CD4-positive, alpha-beta T cell treated with Interferon alpha-2 for 1 hour (primary cell): ENCODE results near the gene SIRT6.
"Not testable (repeated sequence)": the region's sequence is repeated elsewhere in the genome, so short reads cannot be mapped to it uniquely, and the experiment has no call there.

ENCODE experiments used
- DNase-seq, 2 donors: peaks; one replicate each; pipeline ENCODE4 v3.0.0-alpha.2; 2020 to 2022

SIRT6 gene

DNA sequence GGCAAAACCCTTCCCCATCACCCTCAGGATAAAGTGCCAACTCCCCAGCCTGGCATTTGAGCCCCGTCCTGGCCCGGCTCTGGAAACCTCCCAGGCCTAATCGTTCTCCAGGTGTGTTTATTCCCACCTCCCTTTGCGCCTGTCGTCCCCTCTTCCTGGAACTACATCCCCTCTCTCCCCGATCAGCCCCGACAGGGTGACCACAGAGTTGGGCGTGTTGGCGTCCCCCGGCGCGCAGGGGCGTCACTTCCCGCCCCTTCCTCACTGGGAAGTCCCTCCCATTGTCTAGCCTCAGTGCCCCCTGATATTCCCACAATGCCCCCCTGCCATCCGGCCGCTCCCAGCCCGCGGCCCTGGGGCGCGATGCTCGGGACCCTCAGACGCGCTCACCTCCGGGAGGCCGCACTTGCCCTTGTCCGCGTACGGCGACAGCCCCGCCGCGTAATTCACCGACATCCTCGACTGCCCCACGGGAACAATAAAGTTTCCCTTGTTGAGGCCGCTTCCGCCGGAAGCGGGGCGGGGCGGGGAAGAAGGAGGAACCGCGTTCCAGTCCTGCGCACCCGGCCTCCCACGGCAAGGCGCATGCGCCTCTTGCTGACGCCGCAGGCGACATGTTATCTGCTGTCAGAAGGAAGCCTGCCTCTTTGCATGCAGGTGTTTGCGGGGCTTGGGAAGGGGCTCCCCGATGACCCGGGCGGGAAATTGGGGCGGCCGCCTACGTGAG lies at the start of gene SIRT6, which contains the start of gene ANKRD24:
Gene SIRT6, minus strand, starts transcription at position 480 of the 727 bp plus-strand sequence. Its CDS starts 24 bp downstream, at position 456.
Gene ANKRD24, plus strand, starts transcription at position 606 of the 727 bp plus-strand sequence. CDS start 3,737 bp downstream, outside the sequence.
- DNase-seq: peak; percentile 96 to 97

DNA sequence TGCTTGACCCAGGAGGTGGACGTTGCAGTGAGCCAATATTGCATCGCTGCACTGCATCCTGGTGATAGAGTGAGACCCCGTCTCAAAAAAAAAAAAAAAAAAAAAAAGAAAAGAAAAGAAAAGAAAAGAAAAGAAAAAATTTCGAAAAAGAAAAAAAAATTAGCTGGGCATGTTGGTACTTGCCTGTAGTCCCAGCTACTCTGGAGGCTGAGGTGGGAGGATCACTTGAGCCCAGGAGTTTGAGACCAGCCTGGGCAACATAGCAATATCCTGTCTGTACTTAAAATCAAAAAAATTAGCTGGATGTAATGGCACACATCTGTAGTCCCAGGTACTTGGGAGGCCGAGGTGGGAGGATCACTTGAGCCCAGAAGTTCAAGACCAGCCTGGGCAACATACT lies 49.8 kb upstream of the SIRT6 start:
- not testable (repeated sequence) for DNase-seq

GRCh38 chr19:4231521-4231920 lies 49.2 kb upstream of the SIRT6 start:
- DNase-seq: not testable (repeated sequence)

GRCh38 chr19:4230237-4230636 lies 47.9 kb upstream of the SIRT6 start:
- not testable (repeated sequence) for DNase-seq

- DNase-seq: peak; percentile 17 to 54
These were observed 47.0 kb upstream of the SIRT6 start, which contains the start of gene EBI3 for GRCh38 chr19:4229179-4229931. Gene EBI3, plus strand, starts transcription at chr19:4229523. Its CDS starts 28 bp downstream, at chr19:4229551.

GRCh38 chr19:4228765-4229178 lies 46.4 kb upstream of the SIRT6 start:
- DNase-seq: no peak

DNA sequence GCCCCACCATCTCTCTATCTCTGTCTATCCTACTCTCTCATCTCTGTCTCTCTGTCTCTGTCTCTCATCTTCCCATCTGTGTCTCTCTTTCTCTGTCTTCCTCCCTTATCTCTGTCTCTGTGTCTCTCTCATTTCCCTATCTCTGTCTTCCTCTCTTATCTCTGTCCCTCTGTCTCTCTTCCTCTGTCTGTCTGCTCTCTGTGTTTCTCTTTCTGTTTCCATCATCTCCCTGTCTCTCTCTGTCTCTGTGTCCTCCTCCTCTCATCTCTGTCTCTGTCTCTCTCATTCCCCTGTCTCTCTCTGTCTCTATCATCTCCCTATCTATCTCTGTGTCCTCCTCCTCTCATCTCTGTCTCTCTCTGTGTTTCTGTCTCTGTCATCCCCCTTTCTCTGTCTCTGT lies 45.4 kb upstream of the SIRT6 start:
- DNase-seq: no peak

DNA sequence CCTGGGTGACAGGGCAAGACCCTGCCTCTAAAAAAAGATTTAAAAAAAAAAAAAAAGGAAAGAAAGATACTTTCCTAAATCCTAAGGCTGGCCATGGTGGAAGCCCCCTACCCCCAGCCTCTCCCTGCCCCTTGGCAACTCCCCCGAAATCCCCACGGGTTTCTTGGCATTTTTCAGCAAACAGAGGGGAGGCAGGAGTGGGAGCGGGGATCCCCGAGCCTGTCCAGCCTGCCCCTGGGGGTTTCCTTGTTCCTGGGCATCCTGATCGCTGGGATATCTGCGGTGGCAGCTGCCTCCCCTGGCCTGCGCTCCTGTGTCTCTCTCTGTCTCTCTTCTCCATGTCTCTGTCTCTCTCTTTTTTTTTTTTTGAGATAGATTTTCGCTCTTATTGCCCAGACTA lies 43.5 kb upstream of the SIRT6 start:
- DNase-seq: no peak

DNA sequence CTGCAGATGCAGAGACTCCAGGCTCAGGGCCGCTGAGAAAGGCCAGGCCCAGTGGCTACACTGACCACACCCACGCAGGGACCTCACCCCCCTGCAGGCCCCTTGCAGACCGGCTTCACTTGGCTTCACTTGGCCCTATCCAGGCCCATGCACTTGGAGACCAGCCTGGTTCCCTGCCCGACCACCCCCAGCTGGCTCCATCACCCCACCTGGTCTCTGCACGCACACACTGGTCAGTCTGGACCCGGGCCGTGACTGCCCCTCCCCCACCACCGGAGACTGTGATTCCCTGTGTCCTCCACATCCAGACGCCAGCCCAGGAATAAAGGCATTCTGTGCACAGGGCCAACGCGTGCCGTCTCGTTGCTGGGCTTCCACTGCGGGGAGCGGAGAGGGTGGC lies 42.1 kb upstream of the SIRT6 start:
- DNase-seq: no peak

DNA sequence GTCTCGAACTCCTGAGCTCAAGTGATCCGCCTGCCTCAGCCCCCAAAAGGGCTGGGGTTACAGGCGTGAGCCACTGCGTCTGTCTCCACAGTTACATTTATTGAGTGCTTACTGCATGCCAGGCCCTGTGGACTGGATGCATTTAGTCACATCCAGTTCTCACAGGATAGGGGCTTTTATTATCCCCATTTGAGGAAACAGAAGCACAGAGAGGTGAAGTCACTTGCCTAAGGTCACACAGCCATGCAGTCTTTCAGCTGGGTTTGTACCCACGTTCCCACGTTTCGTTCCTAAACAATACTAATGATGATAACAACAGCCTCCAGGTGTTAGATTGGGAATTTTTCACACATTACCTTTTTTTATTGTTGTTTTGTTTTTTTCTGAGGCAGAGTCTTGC lies 37.8 kb upstream of the SIRT6 start:
- DNase-seq: no peak

DNA sequence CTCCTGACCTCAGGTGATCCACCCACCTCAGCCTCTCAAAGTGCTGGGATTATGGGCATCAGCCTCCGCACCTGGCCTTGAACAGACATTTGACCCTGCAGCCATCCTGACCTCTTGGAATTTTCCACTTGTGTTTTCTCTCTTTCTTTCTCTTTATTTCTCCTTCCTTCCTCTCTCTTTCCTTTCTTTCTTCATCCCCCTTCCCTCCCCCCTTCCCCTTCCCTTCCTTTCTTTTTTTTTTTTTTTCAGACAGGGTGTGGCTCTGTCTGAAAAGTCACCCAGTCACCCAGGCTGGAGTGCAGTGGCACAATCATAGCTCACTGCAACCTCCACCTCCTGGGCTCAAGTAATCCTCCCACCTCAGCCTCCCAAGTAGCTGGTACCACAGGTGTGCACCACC lies 36.2 kb upstream of the SIRT6 start:
- not testable (repeated sequence) for DNase-seq

GRCh38 chr19:4217429-4218264 lies 35.3 kb upstream of the SIRT6 start:
- DNase-seq: no peak

GRCh38 chr19:4216846-4217245 lies 34.5 kb upstream of the SIRT6 start:
- DNase-seq: no peak

- DNase-seq: no peak
These were observed 33.4 kb upstream of the SIRT6 start for GRCh38 chr19:4215807-4216206.

GRCh38 chr19:4213116-4213515 lies 30.8 kb upstream of the SIRT6 start:
- DNase-seq: no peak

- DNase-seq: no peak
These were observed 27.9 kb upstream of the SIRT6 start for GRCh38 chr19:4210166-4210731.

DNA sequence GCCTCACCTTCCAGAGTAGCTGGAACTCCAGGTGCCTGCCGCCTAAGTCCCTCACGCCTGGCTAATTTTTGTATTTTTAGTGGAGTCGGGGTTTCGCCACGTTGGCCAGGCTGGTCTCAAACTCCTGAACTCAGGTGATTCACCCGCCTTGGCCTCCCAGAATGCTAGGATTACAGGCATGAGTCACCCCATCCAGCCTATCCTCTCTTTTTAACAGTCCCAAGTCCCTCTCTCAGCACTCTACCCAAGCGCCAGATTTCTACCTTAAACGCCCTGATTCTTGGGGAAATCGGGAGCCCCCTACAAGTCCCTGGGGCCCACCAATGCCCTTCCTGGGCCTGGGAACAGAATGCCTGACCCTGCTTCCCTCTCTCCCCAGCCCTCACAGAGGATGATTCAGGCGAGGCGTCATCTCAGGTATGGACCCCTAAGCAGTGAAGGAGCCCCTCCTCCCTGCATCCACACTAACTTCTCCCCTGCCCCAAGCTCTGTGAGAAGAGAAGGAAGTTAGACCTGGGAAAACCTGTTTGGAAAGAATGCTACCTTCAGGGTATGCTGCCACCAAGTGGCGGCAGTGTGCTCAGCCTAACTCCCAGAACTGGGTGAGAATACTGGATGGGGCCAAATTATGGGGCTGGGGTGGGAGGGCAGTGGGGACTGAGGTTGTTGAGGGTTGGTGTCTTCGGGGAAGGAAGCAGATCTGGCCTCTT lies 26.2 kb upstream of the SIRT6 start:
- DNase-seq: no peak

GRCh38 chr19:4206818-4207484 lies 24.6 kb upstream of the SIRT6 start:
- no peak for DNase-seq

GRCh38 chr19:4201798-4202197 lies 19.4 kb upstream of the SIRT6 start:
- no peak for DNase-seq

GRCh38 chr19:4200940-4201542 lies 18.7 kb upstream of the SIRT6 start:
- DNase-seq: no peak

GRCh38 chr19:4199699-4200293 lies 17.4 kb upstream of the SIRT6 start:
- no peak for DNase-seq
